BE2C (cell line): ENCODE results near the gene DIO3.
"Not testable (repeated sequence)": the region's sequence is repeated elsewhere in the genome, so short reads cannot be mapped to it uniquely, and the experiment has no call there.

Source experiments
- DNase-seq: peaks from one replicate; pipeline ENCODE4 v3.0.0-alpha.2; 2020
- H3K27me3 ChIP-seq: fragments of 250-450 bp; sonication (Bioruptor Pico); 2 replicates; pipeline ENCODE4 v1.5.1; 2020; ENCODE audit warnings: mild to moderate bottlenecking
- H3K36me3 ChIP-seq: fragments of 250-450 bp; sonication (Bioruptor Pico); 2 replicates; pipeline ENCODE4 v1.5.1; 2020; ENCODE audit warnings: mild to moderate bottlenecking
- H3K4me1 ChIP-seq: fragments of 250-450 bp; sonication (Bioruptor Pico); 2 replicates; pipeline ENCODE4 v1.5.1; 2020
- H3K4me3 ChIP-seq: 2 replicates; pipeline ENCODE4 v1.5.1; 2011; ENCODE audit warnings: low read depth, low read length
- H3K9me3 ChIP-seq: fragments of 250-450 bp; sonication (Bioruptor Pico); 2 replicates; pipeline ENCODE4 v1.5.1; 2020
- CTCF ChIP-seq: IDR thresholded peaks from 2 replicates; pipeline ENCODE4 v1.5.1; 2012; ENCODE audit warnings: mild to moderate bottlenecking, low read depth, low read length

DIO3 gene

GRCh38 chr14:101563654-101564443 is 2.6 kb downstream of the DIO3 start:
- H3K9me3 ChIP-seq, result peaks cover 6% of the 10 kb centered on the region
- no peak overlapping the region for H3K4me3 ChIP-seq
- H3K4me1 ChIP-seq, result no peaks in the 10 kb centered on the region
- no peak for TF ChIP-seq CTCF
- no peak for DNase-seq
- H3K36me3 ChIP-seq, result no peaks in the 10 kb centered on the region
- peaks cover 75% of the 10 kb centered on the region for H3K27me3 ChIP-seq

GRCh38 chr14:101564444-101564776 is 3.1 kb downstream of the DIO3 start:
- no peak for DNase-seq
- H3K27me3 ChIP-seq, result peaks cover 70% of the 10 kb centered on the region
- H3K4me1 ChIP-seq, result no peaks in the 10 kb centered on the region
- H3K9me3 ChIP-seq, result peaks cover 6% of the 10 kb centered on the region
- TF ChIP-seq CTCF, result no peak
- no peak overlapping the region for H3K4me3 ChIP-seq
- no peaks in the 10 kb centered on the region for H3K36me3 ChIP-seq

GRCh38 chr14:101564819-101565698 is 3.8 kb downstream of the DIO3 start:
- no peak for DNase-seq
- peak; percentile 25 for TF ChIP-seq CTCF
- H3K4me1 ChIP-seq, result no peaks in the 10 kb centered on the region
- no peak overlapping the region for H3K4me3 ChIP-seq
- no peaks in the 10 kb centered on the region for H3K36me3 ChIP-seq
- peaks cover 63% of the 10 kb centered on the region for H3K27me3 ChIP-seq
- H3K9me3 ChIP-seq, result peaks cover 6% of the 10 kb centered on the region

GRCh38 chr14:101567252-101567651 is 6.0 kb downstream of the DIO3 start:
- no peak overlapping the region for H3K4me3 ChIP-seq
- DNase-seq, result no peak
- H3K27me3 ChIP-seq, result peaks cover 42% of the 10 kb centered on the region
- no peaks in the 10 kb centered on the region for H3K4me1 ChIP-seq
- no peaks in the 10 kb centered on the region for H3K36me3 ChIP-seq
- TF ChIP-seq CTCF, result no peak
- H3K9me3 ChIP-seq, result no peaks in the 10 kb centered on the region; the same call in 1 of the 2 replicates

GRCh38 chr14:101571004-101571403 is 9.7 kb downstream of the DIO3 start:
- no peaks in the 10 kb centered on the region for H3K4me1 ChIP-seq
- peaks cover 5% of the 10 kb centered on the region for H3K27me3 ChIP-seq
- no peak for DNase-seq
- no peak overlapping the region for H3K4me3 ChIP-seq
- TF ChIP-seq CTCF, result no peak
- no peaks in the 10 kb centered on the region for H3K36me3 ChIP-seq
- H3K9me3 ChIP-seq, result no peaks in the 10 kb centered on the region

- H3K4me1 ChIP-seq, H3K9me3 ChIP-seq, H3K36me3 ChIP-seq, DNase-seq, H3K27me3 ChIP-seq, H3K4me3 ChIP-seq: not testable (repeated sequence)
These were observed 11.2 kb downstream of the DIO3 start for GRCh38 chr14:101572526-101572925.
